ENCODE measurements around the gene SLC16A8.
A peak's percentile ranks its signal among the peaks of the same experiment; 100 is the strongest.
"Not testable (repeated sequence)": the region's sequence is repeated elsewhere in the genome, so short reads cannot be mapped to it uniquely, and the experiment has no call there.

Gene SLC16A8

GRCh38 chr22:38043151-38044039 is 40.6 kb downstream of the SLC16A8 start:
- Histone ChIP-seq H3K27me3 (ENCODE audit: insufficient read depth, low read length) (no peaks in the 10 kb centered on the region), H3K4me1 (ENCODE audit: insufficient read depth, low read length) (no peaks in the 10 kb centered on the region), H3K9me3 (ENCODE audit: insufficient read depth, low read depth, low read length) (no peaks in the 10 kb centered on the region), H3K27ac (ENCODE audit: low read length) (no peak overlapping the region), H3K9ac (ENCODE audit: low read depth, low read length) (no peak overlapping the region), H3K4me3 (ENCODE audit: low read length) (no peak overlapping the region), H3K36me3 (ENCODE audit: insufficient read depth, low read depth, low read length) (no peaks in the 10 kb centered on the region)

GRCh38 chr22:38042488-38042790 is 41.5 kb downstream of the SLC16A8 start:
- Histone ChIP-seq H3K27ac (ENCODE audit: low read length) (no peak overlapping the region), H3K4me3 (ENCODE audit: low read length) (no peak overlapping the region), H3K9me3 (ENCODE audit: insufficient read depth, low read depth, low read length) (no peaks in the 10 kb centered on the region), H3K9ac (ENCODE audit: low read depth, low read length) (no peak overlapping the region), H3K27me3 (ENCODE audit: insufficient read depth, low read length) (no peaks in the 10 kb centered on the region), H3K36me3 (ENCODE audit: insufficient read depth, low read depth, low read length) (no peaks in the 10 kb centered on the region), H3K4me1 (ENCODE audit: insufficient read depth, low read length) (no peaks in the 10 kb centered on the region)

- Histone ChIP-seq H3K36me3 (ENCODE audit: insufficient read depth, low read depth, low read length) (no peaks in the 10 kb centered on the region), H3K4me1 (ENCODE audit: insufficient read depth, low read length) (no peaks in the 10 kb centered on the region), H3K4me3 (ENCODE audit: low read length) (no peak overlapping the region), H3K27ac (ENCODE audit: low read length) (no peak overlapping the region), H3K9me3 (ENCODE audit: insufficient read depth, low read depth, low read length) (no peaks in the 10 kb centered on the region), H3K27me3 (ENCODE audit: insufficient read depth, low read length) (no peaks in the 10 kb centered on the region), H3K9ac (ENCODE audit: low read depth, low read length) (no peak overlapping the region)
Observed at GRCh38 chr22:38041760-38042487, 42.1 kb downstream of the SLC16A8 start.

- Histone ChIP-seq H3K36me3 (ENCODE audit: insufficient read depth, low read depth, low read length) (no peaks in the 10 kb centered on the region), H3K4me3 (ENCODE audit: low read length) (no peak overlapping the region), H3K27me3 (ENCODE audit: insufficient read depth, low read length) (no peaks in the 10 kb centered on the region), H3K4me1 (ENCODE audit: insufficient read depth, low read length) (no peaks in the 10 kb centered on the region), H3K9me3 (ENCODE audit: insufficient read depth, low read depth, low read length) (no peaks in the 10 kb centered on the region), H3K27ac (ENCODE audit: low read length) (no peak overlapping the region), H3K9ac (ENCODE audit: low read depth, low read length) (no peak overlapping the region)
Observed at GRCh38 chr22:38040953-38041759, 42.8 kb downstream of the SLC16A8 start.

- Histone ChIP-seq H3K9me3 (ENCODE audit: insufficient read depth, low read depth, low read length) (no peaks in the 10 kb centered on the region), H3K4me1 (ENCODE audit: insufficient read depth, low read length) (peaks cover 7% of the 10 kb centered on the region; the same call in 1 of the 2 replicates), H3K36me3 (ENCODE audit: insufficient read depth, low read depth, low read length) (no peaks in the 10 kb centered on the region), H3K9ac (ENCODE audit: low read depth, low read length) (no peak overlapping the region), H3K4me3 (ENCODE audit: low read length) (no peak overlapping the region), H3K27ac (ENCODE audit: low read length) (no peak overlapping the region), H3K27me3 (ENCODE audit: insufficient read depth, low read length) (no peaks in the 10 kb centered on the region)
Observed at GRCh38 chr22:38038890-38039812, 44.8 kb downstream of the SLC16A8 start.

- no peaks in the 10 kb centered on the region for H3K27me3 ChIP-seq (ENCODE audit: insufficient read depth, low read length)
- peaks cover 12% of the 10 kb centered on the region; the same call in 1 of the 2 replicates for H3K4me1 ChIP-seq (ENCODE audit: insufficient read depth, low read length)
- H3K9me3 ChIP-seq (ENCODE audit: insufficient read depth, low read depth, low read length) = no peaks in the 10 kb centered on the region
Observed at GRCh38 chr22:38038426-38038825, 45.6 kb downstream of the SLC16A8 start.

GRCh38 chr22:38037367-38038150 is 46.4 kb downstream of the SLC16A8 start:
- H3K27me3 ChIP-seq (ENCODE audit: insufficient read depth, low read length); H3K9ac ChIP-seq (ENCODE audit: low read depth, low read length); H3K36me3 ChIP-seq (ENCODE audit: insufficient read depth, low read depth, low read length); H3K4me3 ChIP-seq (ENCODE audit: low read length); H3K9me3 ChIP-seq (ENCODE audit: insufficient read depth, low read depth, low read length); H3K27ac ChIP-seq (ENCODE audit: low read length): not testable (repeated sequence)
- peaks cover 12% of the 10 kb centered on the region; the same call in 1 of the 2 replicates for H3K4me1 ChIP-seq (ENCODE audit: insufficient read depth, low read length)

More at GRCh38 chr22:38038426-38038825, 45.6 kb downstream of the SLC16A8 start:
- no peak overlapping the region for H3K4me3 ChIP-seq (ENCODE audit: low read length)
- no peak overlapping the region for H3K27ac ChIP-seq (ENCODE audit: low read length)
- no peaks in the 10 kb centered on the region for H3K36me3 ChIP-seq (ENCODE audit: insufficient read depth, low read depth, low read length)
- H3K9ac ChIP-seq (ENCODE audit: low read depth, low read length) = no peak overlapping the region

GRCh38 chr22:38036392-38037062 is 47.5 kb downstream of the SLC16A8 start:
- Histone ChIP-seq H3K4me3 (ENCODE audit: low read length) (no peak overlapping the region), H3K9ac (ENCODE audit: low read depth, low read length) (no peak overlapping the region), H3K4me1 (ENCODE audit: insufficient read depth, low read length) (peaks cover 12% of the 10 kb centered on the region; the same call in 1 of the 2 replicates), H3K27ac (ENCODE audit: low read length) (no peak overlapping the region), H3K36me3 (ENCODE audit: insufficient read depth, low read depth, low read length) (no peaks in the 10 kb centered on the region), H3K27me3 (ENCODE audit: insufficient read depth, low read length) (no peaks in the 10 kb centered on the region), H3K9me3 (ENCODE audit: insufficient read depth, low read depth, low read length) (no peaks in the 10 kb centered on the region)

GRCh38 chr22:38035530-38035885 is 48.5 kb downstream of the SLC16A8 start:
- no peaks in the 10 kb centered on the region for H3K27me3 ChIP-seq (ENCODE audit: insufficient read depth, low read length)
- no peaks in the 10 kb centered on the region for H3K9me3 ChIP-seq (ENCODE audit: insufficient read depth, low read depth, low read length)
- no peak overlapping the region for H3K27ac ChIP-seq (ENCODE audit: low read length)
- H3K36me3 ChIP-seq (ENCODE audit: insufficient read depth, low read depth, low read length) = no peaks in the 10 kb centered on the region
- peaks cover 12% of the 10 kb centered on the region; the same call in 1 of the 2 replicates for H3K4me1 ChIP-seq (ENCODE audit: insufficient read depth, low read length)
- H3K4me3 ChIP-seq (ENCODE audit: low read length) = no peak overlapping the region
- no peak overlapping the region for H3K9ac ChIP-seq (ENCODE audit: low read depth, low read length)

- Histone ChIP-seq H3K4me1 (ENCODE audit: insufficient read depth, low read length) (peaks cover 12% of the 10 kb centered on the region; the same call in 1 of the 2 replicates), H3K4me3 (ENCODE audit: low read length) (no peak overlapping the region), H3K9me3 (ENCODE audit: insufficient read depth, low read depth, low read length) (no peaks in the 10 kb centered on the region), H3K27me3 (ENCODE audit: insufficient read depth, low read length) (no peaks in the 10 kb centered on the region), H3K27ac (ENCODE audit: low read length) (no peak overlapping the region), H3K36me3 (ENCODE audit: insufficient read depth, low read depth, low read length) (no peaks in the 10 kb centered on the region), H3K9ac (ENCODE audit: low read depth, low read length) (peak overlapping the region; percentile 43; the same call in 1 of the 2 replicates)
Observed at GRCh38 chr22:38034884-38035529, 49.0 kb downstream of the SLC16A8 start.

All from iPS-20b (cell line).